Stimulated activated CD8-positive, alpha-beta memory T cell treated with anti-CD3 and anti-CD28 coated beads, Interleukin-12 subunit alpha, Interleukin-12 subunit beta, amount 100 ng/mL, for 4 hours (primary cell): ENCODE results near the gene PDE7B.

Experiments
- DNase-seq: peaks from one replicate; pipeline ENCODE4 v3.0.0-alpha.2; 2020; ENCODE audit warnings: low read depth

PDE7B gene

DNA sequence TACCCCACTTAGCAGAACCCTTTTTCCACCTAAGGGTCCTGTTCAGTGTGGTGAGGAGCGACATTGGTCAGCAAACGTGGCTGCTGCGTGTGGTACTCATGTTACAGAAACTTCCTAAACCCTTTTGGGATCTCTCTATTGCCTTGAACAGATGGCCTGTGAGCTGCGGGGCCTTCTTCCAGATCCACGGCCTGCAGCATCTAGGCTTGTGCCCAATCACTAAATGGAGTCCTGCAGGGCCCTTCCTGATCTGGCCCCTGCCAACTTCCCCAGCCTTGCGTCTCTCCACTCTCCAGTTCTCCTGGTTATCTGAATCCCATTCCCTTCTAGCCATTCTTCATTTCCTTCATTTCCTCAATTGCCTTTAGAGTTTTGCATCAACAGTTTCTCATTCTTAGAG is 85.6 kb downstream of the PDE7B start:
- DNase-seq, result no peak

DNA sequence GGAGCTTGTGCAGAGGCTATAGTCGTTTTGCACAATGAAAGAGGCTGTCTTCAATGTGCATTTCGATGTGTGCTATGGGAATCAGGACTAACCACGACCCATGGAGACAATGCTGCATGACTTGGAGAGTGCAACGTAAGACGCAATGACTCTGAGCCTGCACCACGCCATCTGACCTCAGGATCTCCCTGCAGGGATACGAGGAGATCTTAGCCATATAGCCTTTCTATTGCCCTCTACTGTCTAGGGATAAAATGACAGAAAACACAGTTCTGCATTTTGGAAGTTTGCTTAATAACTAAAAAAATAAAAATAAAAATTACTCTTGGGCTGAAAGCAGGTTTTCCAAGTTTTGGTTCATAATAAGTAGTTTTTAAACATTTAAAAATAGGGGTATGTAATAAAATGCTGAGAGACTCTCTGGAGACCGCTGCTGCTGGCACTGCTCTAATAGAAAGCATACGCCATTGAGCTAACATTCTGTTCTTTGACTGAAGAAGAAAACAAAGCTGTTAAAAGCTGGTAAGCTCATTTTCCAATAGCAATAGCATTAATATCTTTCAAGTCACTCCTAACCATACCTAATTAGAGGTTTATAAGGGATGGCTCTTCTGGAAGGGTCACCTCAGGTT is 87.2 kb downstream of the PDE7B start:
- no peak for DNase-seq

DNA sequence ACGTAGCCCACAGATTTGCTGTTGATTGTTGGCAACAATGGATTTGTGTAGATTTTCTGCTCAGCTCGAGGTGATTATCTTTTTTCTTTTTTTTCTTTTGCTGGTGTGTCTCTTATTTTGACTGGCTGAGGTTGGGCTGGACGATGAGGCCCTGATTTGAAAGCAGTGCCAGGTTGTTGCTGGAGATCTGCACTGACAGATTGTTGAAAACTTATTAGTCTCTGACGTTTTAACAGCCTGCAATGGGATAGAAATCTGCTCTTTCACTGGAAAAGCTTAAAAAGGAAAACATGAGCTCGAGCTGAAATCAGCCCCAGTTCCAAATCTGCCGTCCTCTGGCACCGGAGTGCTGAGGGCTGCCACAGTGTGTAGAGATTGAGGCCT is 87.7 kb downstream of the PDE7B start:
- DNase-seq, result no peak

DNA sequence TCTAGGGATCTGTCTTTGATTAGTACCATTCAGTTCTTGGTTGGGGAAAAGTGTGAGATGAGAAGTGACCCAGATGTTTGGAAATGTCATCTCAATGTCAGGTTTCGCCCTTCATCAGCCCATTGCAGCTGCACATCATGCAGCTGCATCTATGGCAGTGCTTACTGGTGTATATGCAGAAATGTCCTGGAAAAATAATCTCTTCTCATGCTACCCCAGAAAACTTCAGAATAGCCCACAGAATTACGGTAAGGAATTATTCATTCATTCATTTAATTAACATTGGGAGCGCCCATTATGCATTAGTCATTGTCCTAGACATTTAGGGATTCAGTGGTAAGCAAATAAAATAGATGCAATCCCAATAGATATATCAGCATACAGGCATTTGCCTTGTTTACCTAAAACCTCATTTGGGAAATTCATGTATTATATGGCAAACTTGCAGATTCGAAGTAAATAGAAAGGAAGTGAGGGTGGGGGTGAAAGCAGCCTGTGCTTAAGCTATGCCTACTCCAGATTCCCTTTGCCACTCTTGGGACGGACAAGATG is 89.2 kb downstream of the PDE7B start:
- no peak for DNase-seq

DNA sequence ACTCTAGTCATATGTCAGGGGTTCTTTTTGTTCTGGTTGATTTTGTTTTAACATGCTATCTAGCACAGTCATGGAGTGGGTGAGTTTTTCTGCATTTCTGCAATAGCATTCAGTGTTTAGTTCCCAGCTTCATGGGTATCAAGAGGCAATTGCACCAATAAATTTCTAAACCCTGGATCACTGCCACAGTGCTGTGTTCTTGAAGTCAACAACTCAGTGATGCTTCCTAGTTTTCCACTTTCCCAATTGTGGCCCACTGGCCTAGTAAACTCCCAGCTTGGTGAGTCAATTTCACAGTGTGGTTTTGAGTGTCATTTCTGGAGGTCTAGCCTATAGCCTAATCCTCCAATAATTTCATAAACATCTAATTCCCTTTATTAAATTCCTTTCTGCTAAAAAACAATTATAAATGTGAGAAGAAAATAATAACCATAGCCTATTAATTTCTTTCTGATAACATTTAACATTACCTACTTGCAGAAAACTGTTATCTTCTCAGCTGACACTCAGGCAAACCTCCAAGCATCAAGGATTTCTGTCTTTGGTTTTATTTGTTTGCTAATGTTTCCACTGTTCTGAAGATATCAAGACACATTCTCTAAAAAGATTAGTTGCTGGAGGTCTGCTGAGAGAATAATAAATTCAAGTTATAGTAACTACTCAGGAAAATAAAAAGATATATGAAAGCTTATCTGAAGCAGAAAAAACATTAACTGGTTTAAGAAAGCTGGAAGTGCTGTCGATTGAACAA is 89.9 kb downstream of the PDE7B start:
- no peak for DNase-seq

DNA sequence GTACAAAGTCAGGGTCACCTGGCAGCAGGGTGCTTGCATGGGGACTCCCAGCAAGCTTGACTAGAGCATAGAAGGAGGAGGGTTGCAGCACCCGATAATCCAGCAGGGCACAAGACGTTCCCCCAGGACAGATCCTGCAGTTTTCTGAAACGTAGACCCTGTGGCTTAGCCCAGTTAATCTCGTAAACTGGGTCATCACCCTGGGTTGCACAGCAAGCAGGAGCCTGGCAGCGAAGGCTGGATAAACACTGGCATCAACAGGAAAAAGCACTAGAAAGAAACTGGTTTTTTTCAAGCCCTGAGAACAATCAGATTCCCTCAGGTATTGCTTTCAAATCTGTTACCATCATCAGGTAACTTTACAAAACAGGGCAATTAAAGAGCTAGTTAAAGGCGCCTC is 92.6 kb downstream of the PDE7B start:
- no peak for DNase-seq

DNA sequence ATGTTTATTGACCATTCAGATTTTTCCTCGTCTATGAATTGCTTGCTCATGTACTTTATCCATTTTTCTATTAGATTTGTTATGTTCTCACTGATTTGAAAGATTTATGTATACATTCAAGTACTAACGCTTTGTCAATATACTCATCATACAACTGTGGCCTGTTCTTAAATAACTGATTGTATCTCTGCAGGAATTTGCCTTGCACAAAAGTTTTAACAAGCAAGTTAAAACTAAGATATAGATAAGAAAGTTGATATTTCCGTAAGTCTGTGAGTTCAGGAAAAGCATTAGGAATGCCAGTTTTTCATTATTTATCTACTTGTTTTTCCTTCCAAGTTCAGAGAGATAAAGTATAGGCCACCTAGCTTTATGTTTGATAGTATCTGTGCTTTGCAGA is 95.2 kb downstream of the PDE7B start:
- no peak for DNase-seq

DNA sequence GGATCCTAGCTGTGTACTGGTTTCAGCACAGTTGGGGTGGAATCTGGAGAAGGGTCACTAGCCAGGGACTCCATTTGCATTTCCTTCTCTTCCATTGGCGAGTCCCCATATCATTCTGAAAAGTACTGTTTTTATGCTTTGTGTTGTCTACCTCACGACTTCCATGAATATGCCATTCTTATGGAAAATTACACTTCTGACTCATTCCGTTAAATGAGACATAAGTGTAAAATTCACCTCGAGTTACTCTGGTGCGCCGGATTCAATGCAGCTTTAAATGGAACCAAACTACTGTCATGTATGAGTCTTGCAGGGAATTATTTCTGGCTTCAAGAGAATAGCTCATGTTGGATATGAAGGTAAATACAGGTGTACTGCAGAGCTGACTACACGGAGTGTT is 99.2 kb downstream of the PDE7B start:
- no peak for DNase-seq

DNA sequence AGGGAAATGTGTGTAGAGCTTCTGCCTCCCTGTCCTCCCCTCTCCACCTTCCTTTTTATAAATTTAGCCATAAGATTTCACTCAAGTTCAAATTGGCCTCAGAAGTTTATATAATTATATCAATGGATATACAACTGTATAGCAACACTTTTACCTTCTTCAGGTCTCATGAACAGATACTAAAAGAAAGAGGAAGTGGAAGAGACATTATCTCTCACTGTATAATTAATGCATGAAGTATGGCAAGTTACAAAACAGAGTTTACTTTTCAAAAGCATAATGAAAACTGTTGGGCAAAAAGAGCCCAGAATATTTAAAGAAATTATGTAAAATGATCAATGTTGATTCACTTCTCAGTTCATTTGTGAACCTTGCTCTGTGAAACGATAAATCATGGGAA is 99.7 kb downstream of the PDE7B start:
- no peak for DNase-seq

DNA sequence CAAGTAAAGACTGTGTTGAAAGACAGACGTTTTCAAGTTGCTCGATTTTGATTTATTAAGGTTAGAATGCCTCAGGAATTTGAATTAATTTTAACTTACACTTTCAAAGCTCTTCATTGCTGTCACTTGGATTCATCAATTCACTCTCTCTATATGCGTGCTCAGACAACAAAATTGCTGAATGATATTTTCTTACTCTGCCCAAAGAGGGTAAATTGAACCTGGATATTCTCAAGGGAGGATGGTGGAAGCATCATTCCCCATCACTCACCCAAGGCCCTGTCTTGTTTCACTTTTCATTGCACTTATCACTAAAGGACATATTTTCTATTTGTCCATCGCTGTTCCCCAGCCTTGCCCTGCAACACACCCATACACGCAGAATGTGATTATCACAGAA is 102.3 kb downstream of the PDE7B start:
- DNase-seq, result no peak

DNA sequence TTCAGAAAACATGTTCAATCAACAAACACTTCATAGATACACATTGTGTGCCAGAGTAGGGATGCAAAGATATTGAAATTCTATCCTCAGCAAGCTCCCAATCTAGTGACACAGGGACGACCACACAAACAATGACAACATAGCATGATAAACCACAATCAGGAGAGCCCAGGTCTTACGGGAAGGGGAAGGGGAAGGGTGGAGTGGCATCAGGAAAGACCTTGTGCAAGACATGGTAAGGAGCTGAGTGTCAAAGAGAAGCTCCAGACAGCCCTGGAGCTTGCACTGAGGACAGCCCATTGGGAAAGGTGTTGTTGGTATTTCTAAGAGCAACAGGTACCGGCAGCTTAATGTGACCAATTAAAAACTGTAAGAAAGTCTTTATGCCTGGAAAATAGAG is 103.6 kb downstream of the PDE7B start:
- DNase-seq, result no peak

DNA sequence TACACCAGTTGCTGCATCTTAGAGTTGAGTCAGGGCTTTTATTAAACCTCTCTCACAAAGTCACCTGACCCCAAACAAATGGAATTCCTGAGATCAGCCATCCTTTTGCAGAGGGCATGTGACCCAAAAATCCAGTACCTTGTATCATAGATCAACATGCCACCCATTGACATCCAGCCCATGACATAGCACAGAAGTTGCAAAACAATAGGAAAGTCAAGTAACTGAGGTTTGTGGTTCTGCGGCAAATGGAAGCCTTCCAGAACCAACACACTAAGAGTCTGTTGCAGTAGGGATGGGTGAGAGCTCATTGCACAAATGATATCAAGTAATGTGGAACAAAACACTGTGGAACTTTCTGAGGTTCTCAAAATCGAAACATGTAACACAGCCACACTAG is 111.2 kb downstream of the PDE7B start:
- no peak for DNase-seq

DNA sequence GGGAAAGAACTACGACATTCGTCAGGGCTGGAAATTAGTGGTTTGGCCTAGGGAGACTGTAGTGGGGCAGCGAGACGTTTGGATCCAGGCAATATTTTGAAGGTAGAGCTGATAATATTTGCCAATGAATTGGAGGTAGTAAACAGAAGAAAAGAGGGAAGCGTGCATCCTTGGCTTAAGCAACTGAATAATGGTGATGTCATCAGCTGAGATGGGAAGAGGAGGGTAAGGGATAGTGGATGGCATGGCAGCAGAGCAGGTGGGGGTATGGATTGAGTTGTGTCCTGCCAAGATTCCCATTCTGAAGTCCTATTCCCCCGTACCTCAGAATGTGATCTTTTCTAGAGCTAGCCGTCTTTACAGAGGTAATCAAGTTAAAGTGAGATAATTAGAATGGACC is 119.2 kb downstream of the PDE7B start:
- DNase-seq, result no peak

DNA sequence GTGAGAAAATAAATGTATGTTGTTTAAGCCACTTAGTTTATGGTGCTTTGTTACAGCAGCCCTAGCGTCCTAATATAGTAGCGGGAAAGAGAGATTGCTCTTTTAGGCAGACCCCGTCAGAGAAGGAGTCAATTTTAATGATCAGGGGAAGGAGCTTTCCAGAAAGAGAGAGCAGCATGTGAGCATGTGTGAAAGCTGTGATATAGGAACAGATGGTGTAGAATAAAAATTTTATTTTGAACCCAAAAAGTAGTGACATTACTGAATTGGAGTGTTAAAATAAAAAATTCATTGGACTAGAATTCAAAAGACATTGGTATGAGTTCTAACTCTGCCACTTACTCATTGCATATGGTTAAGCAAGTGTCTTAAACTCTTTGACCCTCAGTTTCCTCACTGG is 119.8 kb downstream of the PDE7B start:
- DNase-seq, result no peak

DNA sequence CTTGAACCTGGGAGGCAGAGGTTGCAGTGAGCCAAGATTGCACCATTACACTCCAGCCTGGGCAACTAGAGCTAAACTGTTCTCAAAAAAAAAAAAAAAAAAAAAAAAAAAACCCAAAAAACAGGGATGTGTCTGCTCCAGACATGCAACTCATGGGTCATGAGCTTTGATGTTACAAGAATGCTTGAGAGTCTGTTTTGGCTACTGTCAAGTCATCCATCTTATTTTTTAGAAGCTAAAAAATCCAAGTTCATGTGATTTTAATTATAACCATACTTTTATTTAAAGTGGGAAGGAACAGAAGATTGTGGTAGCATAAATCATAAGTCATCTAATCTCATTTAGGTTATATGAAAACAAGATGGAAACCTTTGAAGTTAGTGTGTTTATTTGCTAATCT is 120.6 kb downstream of the PDE7B start:
- no peak for DNase-seq

DNA sequence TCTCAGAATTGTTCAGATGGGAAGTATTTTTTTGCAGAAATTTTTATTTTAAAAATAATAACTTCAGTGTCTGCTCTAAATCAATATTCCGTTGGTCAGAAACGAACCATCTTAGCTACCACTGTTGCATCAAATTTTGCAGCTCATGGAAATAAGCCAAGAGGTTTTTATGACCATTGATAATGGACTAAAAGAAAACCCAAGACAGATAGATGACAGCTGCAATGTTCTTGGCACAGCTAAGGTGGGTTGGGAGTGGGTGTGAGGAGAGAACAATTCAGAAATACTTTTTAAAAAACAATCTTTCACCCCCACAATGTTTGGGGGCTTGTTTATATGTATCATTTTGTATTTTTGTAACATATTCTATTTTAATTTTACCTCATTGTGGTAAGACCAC is 121.1 kb downstream of the PDE7B start:
- DNase-seq, result no peak

DNA sequence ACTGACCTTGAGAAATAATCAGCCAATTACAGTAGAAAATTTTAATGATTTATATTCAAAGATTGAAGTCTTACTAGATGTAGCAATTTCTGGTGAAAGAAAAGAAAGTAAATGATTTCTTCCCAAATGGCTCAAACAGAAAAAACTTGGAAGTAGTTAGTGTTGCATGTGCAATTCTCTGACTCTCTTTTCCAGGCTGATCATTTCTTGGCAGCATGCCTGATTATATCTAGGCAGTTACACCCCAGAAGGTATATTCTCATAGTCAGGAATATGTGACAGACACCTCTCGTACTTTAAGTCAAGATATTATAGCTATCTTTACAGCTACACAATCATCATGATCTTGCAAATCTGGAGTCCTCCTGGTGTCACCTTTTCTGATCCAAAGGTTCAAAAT is 122.9 kb downstream of the PDE7B start:
- no peak for DNase-seq

DNA sequence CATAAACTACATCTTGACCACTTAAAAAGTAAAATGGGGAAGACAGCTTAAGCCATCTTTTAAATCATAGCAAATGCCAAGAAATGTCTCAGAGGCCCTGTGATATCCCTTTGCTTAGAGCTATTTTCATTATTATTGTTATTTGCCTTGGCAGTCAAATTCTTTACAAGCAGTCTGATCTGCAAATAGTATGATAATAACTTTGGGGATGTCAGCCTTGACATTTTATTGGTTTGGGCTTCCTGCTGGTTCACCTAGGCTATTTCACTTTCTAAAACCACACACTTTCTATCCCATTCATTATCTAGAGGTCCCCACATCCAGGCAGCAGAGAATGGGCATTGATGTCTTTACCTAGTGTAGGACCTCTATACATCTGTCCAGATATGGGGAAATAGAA is 125.1 kb downstream of the PDE7B start:
- no peak for DNase-seq

DNA sequence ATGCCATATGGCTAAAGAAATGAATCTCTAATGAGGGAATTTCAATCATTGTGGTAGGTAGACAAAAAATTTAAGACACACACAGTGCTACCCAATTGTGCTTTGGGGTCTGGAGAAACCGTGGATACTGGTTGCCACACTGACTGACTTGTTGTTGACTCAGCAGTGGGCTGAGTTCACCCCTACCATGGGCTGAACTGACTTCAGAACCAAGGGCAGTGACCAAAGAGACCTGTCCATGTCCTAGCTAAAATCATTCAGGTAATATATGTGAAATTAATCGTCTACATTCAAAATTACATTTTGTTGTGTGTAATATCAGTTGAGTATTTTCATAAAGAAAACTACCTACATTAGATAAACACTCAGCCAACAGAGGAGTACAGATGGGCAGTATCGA is 131.6 kb downstream of the PDE7B start:
- no peak for DNase-seq

DNA sequence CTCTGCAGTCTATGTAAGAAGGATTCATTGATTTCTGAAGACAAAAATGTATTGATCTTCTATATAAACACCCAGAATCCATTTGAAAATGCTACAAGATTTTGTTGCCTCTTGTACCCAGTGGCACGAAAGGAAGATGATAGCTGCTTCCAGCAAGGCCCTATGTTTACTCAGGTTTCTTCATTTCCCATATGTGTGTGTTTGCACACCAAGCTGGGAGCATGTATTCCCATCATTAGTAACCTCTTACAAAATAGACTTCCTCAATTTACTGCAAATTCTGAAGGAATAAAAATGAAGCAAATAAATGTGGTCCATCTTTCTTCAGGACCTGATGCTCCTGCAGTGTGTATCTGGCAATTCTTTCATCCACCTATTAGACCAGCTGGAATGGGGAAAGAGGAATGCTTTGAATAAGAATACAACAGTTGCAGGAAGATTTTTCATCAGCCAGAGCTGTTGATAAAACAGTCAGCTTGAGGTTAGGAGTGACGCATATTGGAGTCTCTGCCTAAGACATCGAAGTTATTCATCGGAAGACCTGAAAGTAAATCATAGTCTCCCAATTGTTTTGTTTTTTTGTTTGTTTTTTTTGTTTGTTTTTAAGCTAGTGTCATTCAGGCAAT is 132.3 kb downstream of the PDE7B start:
- DNase-seq, result no peak

DNA sequence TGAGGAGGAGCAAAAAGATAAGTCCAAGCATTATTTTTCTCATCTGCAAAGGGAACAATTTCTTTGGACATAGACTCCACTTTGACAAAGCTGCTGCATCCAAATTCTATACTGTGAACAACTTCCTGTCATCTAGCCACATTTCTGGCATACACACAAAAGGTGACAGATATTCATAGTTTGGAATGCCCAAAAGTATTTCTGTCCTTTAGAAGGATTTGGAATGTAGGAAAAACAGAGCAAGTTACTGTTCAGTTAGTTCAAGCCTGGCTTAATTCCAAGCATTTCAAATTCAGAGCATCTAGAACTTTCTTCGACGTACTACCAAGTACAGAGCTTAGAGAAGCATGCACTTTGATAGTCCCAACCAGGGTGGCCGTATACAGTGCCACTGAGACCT is 134.0 kb downstream of the PDE7B start:
- no peak for DNase-seq

DNA sequence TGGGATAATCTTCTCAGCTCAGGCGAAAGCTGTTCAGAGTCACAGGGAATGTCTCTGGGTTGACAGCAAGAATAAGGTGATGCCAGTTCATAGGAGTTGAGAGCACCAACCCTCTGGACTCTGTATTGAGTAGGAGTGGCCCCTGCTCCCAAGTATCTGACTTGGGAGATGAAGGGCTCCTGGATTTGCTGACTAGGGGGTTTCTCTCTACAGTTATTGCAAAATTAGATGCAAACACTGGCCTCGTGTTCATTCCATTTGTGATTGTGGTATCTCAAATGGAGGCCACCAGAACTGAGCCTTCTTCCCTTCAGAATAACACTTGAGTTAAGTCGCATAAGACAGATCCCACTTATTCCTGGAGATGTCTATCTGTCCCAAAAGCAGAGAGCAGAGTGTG is 135.7 kb downstream of the PDE7B start:
- no peak for DNase-seq

DNA sequence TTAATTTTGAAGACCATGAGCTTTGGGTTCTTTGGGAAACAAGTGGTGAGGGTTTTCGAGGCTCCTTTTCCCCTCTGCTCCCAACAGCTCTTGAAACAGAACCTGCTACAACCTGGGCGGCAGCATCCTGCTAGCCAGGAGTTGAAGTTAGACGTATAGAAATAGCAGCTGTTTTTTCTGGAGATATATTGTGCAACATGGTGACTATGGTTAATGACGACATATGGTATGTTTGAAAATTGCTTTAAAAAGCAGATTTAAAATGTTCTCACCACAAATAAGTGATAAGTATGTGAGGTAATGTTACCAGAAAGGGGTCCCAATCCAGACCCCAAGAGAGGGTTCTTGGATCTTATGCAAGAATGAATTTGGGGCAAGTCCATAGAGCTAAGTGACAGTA is 138.9 kb downstream of the PDE7B start:
- DNase-seq, result no peak
